A673 (cell line): ENCODE data around the gene SIAH3. TPM values are rescaled to one million over a fixed set of nuclear protein-coding genes. Genes with fewer than 3 reads are reported as not detected.

Experiments
- BruUV-seq: library from RNA; stranded (reverse); fragments of 400-500 nt; replicated peaks from 2 replicates; lab custom pipeline; 2021; lab: Mats Ljungman, UMichigan
- CTCF ChIA-PET: fragments of 300-600 bp; sonication (Branson Sonifier 250); formaldehyde crosslinking; loops from one replicate; lab custom pipeline; 2022; ENCODE audit warnings: antibody characterized with exemption; lab: Charles Lee
- POLR2A ChIA-PET: fragments of 300-600 bp; sonication (Branson Sonifier 250); formaldehyde crosslinking; loops from one replicate; lab custom pipeline; 2022; ENCODE audit warnings: antibody characterized with exemption; ENCODE audit not compliant: low non-redundant PET; lab: Charles Lee
- DNase-seq: peaks from one replicate; pipeline ENCODE4 v3.0.0-alpha.2; 2015; ENCODE audit warnings: low spot score
- H3K27ac ChIP-seq: fragments of 200-600 bp; sonication (generic); 2 replicates; pipeline ENCODE4 v1.5.1; 2016; ENCODE audit warnings: mixed run types, low read depth, mild to moderate bottlenecking, mixed read lengths, antibody characterized with exemption, low read length; ENCODE audit not compliant: poor library complexity, severe bottlenecking
- H3K27me3 ChIP-seq: fragments of 200-600 bp; sonication (generic); replicated peaks from 2 replicates; pipeline ENCODE4 v1.6.1; 2017; ENCODE audit warnings: mixed run types, low read depth, mild to moderate bottlenecking, mixed read lengths, antibody characterized with exemption, low read length; ENCODE audit not compliant: insufficient read depth, poor library complexity
- H3K36me3 ChIP-seq: fragments of 200-600 bp; sonication (generic); 2 replicates; pipeline ENCODE4 v1.6.1; 2016; ENCODE audit warnings: mixed run types, mild to moderate bottlenecking, mixed read lengths, antibody characterized with exemption, low read length; ENCODE audit not compliant: insufficient read depth, poor library complexity, severe bottlenecking
- H3K4me1 ChIP-seq: fragments of 200-600 bp; sonication (generic); 2 replicates; pipeline ENCODE4 v1.6.1; 2017; ENCODE audit warnings: mixed run types, mild to moderate bottlenecking, mixed read lengths, antibody characterized with exemption, low read length; ENCODE audit not compliant: insufficient read depth, poor library complexity, severe bottlenecking
- H3K4me3 ChIP-seq: fragments of 200-600 bp; sonication (generic); 2 replicates; pipeline ENCODE4 v1.5.1; 2016; ENCODE audit warnings: low read depth, mixed run types, mild to moderate bottlenecking, mixed read lengths, low read length; ENCODE audit not compliant: poor library complexity, severe bottlenecking
- H3K9me3 ChIP-seq: fragments of 200-600 bp; sonication (generic); 2 replicates; pipeline ENCODE4 v1.6.1; 2016; ENCODE audit warnings: mixed run types, low read depth, mild to moderate bottlenecking, mixed read lengths, antibody characterized with exemption, low read length; ENCODE audit not compliant: poor library complexity, severe bottlenecking
- CTCF ChIP-seq: fragments of 300-800, 200-600 bp; sonication (generic); conservative IDR thresholded peaks from 2 replicates; pipeline ENCODE4 v1.5.1; 2017; ENCODE audit warnings: low read depth, mild to moderate bottlenecking, antibody characterized with exemption, low read length, moderate library complexity, mixed read lengths
- EZH2 ChIP-seq: fragments of 200-600 bp; sonication (generic); IDR thresholded peaks from 2 replicates; pipeline ENCODE4 v1.6.1; 2017; ENCODE audit warnings: borderline replicate concordance, low read depth, mild to moderate bottlenecking, mixed read lengths, antibody characterized with exemption, low read length; ENCODE audit not compliant: poor library complexity, severe bottlenecking
- intact Hi-C: fragments of 100-400 bp; cut with micrococcal nuclease; formaldehyde crosslinking; loops from one replicate; pipeline ENCODE4 v1.10.0; 2022; ENCODE audit not compliant: unreplicated experiment
- total RNA-seq: library from RNA; stranded (reverse); gene quantifications from 2 replicates; pipeline ENCODE4 v1.2.3, GENCODE V29; 2021

The SIAH3 gene
- total RNA-seq, 1 experiment from 2014 or later, result 4.6 TPM

GRCh38 chr13:45870232-45870631 lies 18.7 kb upstream of the SIAH3 start:
- no TSS peak for BruUV-seq
- DNase-seq, result no peak
- no peak for TF ChIP-seq EZH2
- TF ChIP-seq CTCF, result no peak
- CTCF ChIA-PET, result no interaction called here
- no peaks in the 10 kb centered on the region for H3K4me1 ChIP-seq
- H3K36me3 ChIP-seq, result no peaks in the 10 kb centered on the region
- no peaks in the 10 kb centered on the region for H3K27me3 ChIP-seq
- intact Hi-C loops, result no loop called here
- no peak overlapping the region for H3K4me3 ChIP-seq
- H3K9me3 ChIP-seq, result no peaks in the 10 kb centered on the region
- no peak overlapping the region for H3K27ac ChIP-seq
- POLR2A ChIA-PET, result no interaction called here

GRCh38 chr13:45865414-45865813 lies 13.9 kb upstream of the SIAH3 start:
- no TSS peak for BruUV-seq
- Histone ChIP-seq H3K9me3 (no peaks in the 10 kb centered on the region), H3K4me3 (no peak overlapping the region), H3K27ac (no peak overlapping the region), H3K27me3 (no peaks in the 10 kb centered on the region), H3K4me1 (no peaks in the 10 kb centered on the region), H3K36me3 (no peaks in the 10 kb centered on the region)
- DNase-seq, result no peak
- intact Hi-C loops, result no loop called here
- ChIA-PET CTCF (no interaction called here), POLR2A (no interaction called here)
- TF ChIP-seq EZH2 (no peak), CTCF (no peak)

- no peak for DNase-seq
- CTCF ChIA-PET, result no interaction called here
- H3K36me3 ChIP-seq, result no peaks in the 10 kb centered on the region
- BruUV-seq, result no TSS peak
- intact Hi-C loops, result no loop called here
- H3K9me3 ChIP-seq, result no peaks in the 10 kb centered on the region
- TF ChIP-seq CTCF, result no peak
- no peak for TF ChIP-seq EZH2
- POLR2A ChIA-PET, result no interaction called here
- H3K27ac ChIP-seq, result no peak overlapping the region
- H3K27me3 ChIP-seq, result no peaks in the 10 kb centered on the region
- H3K4me3 ChIP-seq, result no peak overlapping the region
- H3K4me1 ChIP-seq, result no peaks in the 10 kb centered on the region
Measured at GRCh38 chr13:45863709-45864590, 12.4 kb upstream of the SIAH3 start.
